HEK293 (cell line): ENCODE measurements around the gene ERBB4.

Experiments used
- CTCF ChIA-PET: fragments of 350-600 bp; formaldehyde crosslinking; extraction: SDS; loops from one replicate; lab custom pipeline; 2021; ENCODE audit warnings: antibody characterized with exemption; lab: Yijun Ruan, JAX
- POLR2A ChIA-PET: fragments of 300-600 bp; formaldehyde crosslinking; extraction: SDS; loops from one replicate; lab custom pipeline; 2020; ENCODE audit warnings: antibody characterized with exemption, inconsistent platforms; lab: Yijun Ruan, JAX
- H3K27ac ChIP-seq: fragments of 200-500 bp; sonication (Bioruptor generic); 2 replicates; pipeline ENCODE4 v1.5.1; 2014; ENCODE audit warnings: low read depth, low read length, control low read depth, inconsistent platforms; ENCODE audit errors: extremely low read depth
- H3K36me3 ChIP-seq, 2 experiments: fragments of 200-500 bp in 1 of 2; sonication (Bioruptor generic) in 1 of 2; 1 replicate in 1 of 2; 2 replicates in 1 of 2; pipeline ENCODE4 v1.5.1; 2014 to 2017; ENCODE audit warnings: inconsistent platforms in 2 of 2, low read length in 2 of 2; ENCODE audit not compliant: control insufficient read depth in 2 of 2, insufficient read depth in 1 of 2
- H3K4me1 ChIP-seq: fragments of 200-500 bp; sonication (Bioruptor generic); 2 replicates; pipeline ENCODE4 v1.5.1; 2014; ENCODE audit warnings: mild to moderate bottlenecking, low read length, inconsistent platforms; ENCODE audit not compliant: control insufficient read depth, insufficient read depth
- H3K4me3 ChIP-seq: 2 replicates; pipeline ENCODE4 v1.5.1; 2011; ENCODE audit warnings: low read depth, mild to moderate bottlenecking, control low read depth, low read length, moderate library complexity
- H3K9me3 ChIP-seq: fragments of 200-500 bp; sonication (Bioruptor generic); 2 replicates; pipeline ENCODE4 v1.5.1; 2014; ENCODE audit warnings: low read depth, low read length, inconsistent platforms; ENCODE audit not compliant: control insufficient read depth, insufficient read depth
- BCL11A ChIP-seq: fragments of 450-650 bp; formaldehyde crosslinking; IDR thresholded peaks from 2 replicates; pipeline ENCODE4 v1.5.1; 2016; ENCODE audit warnings: low read depth, missing biosample characterization, missing genetic modification characterization
- GLI2 ChIP-seq: fragments of 450-650 bp; formaldehyde crosslinking; IDR thresholded peaks from 2 replicates; pipeline ENCODE4; 2017; ENCODE audit warnings: missing biosample characterization, missing genetic modification characterization, low read depth, borderline replicate concordance
- HOXC10 ChIP-seq: sonication (generic); formaldehyde crosslinking; IDR thresholded peaks from 2 replicates; pipeline ENCODE4 v1.8.1; 2023; ENCODE audit warnings: mild to moderate bottlenecking, missing genetic modification reagents
- OSR2 ChIP-seq: fragments of 450-650 bp; formaldehyde crosslinking; IDR thresholded peaks from 2 replicates; pipeline ENCODE4 v1.5.1; 2016; ENCODE audit warnings: missing biosample characterization, missing genetic modification characterization
- SETDB1 ChIP-seq: IDR thresholded peaks from one replicate; pipeline ENCODE4 v1.6.1; 2017; ENCODE audit warnings: mild to moderate bottlenecking, low read length, moderate library complexity, mixed read lengths; ENCODE audit not compliant: insufficient read length
- TRIM28 ChIP-seq: IDR thresholded peaks from 2 replicates; pipeline ENCODE4 v1.6.1; 2011; ENCODE audit warnings: low read length, control low read depth, borderline replicate concordance
- ZFP3 ChIP-seq: fragments of 450-650 bp; formaldehyde crosslinking; IDR thresholded peaks from 2 replicates; pipeline ENCODE4 v1.5.1; 2016; ENCODE audit warnings: low read depth, missing biosample characterization, missing genetic modification characterization
- ZNF132 ChIP-seq: fragments of 450-650 bp; formaldehyde crosslinking; IDR thresholded peaks from 2 replicates; pipeline ENCODE4 v1.5.1; 2017; ENCODE audit warnings: missing biosample characterization, missing genetic modification characterization, borderline replicate concordance
- ZNF133 ChIP-seq: fragments of 450-650 bp; formaldehyde crosslinking; IDR thresholded peaks from 2 replicates; pipeline ENCODE4 v1.5.1; 2016; ENCODE audit warnings: missing biosample characterization, missing genetic modification characterization
- ZNF138 ChIP-seq: fragments of 450-650 bp; formaldehyde crosslinking; IDR thresholded peaks from 2 replicates; pipeline ENCODE4 v1.5.1; 2016; ENCODE audit warnings: missing biosample characterization, missing genetic modification characterization, borderline replicate concordance
- ZNF19 ChIP-seq: fragments of 450-650 bp; formaldehyde crosslinking; IDR thresholded peaks from 2 replicates; pipeline ENCODE4; 2016; ENCODE audit warnings: missing biosample characterization, missing genetic modification characterization, low read depth
- ZNF23 ChIP-seq: fragments of 450-650 bp; formaldehyde crosslinking; IDR thresholded peaks from 2 replicates; pipeline ENCODE4 v1.5.1; 2016; ENCODE audit warnings: missing biosample characterization, missing genetic modification characterization, borderline replicate concordance
- ZNF292 ChIP-seq: fragments of 450-650 bp; formaldehyde crosslinking; IDR thresholded peaks from 2 replicates; pipeline ENCODE4 v1.5.1; 2016; ENCODE audit warnings: low read depth, missing biosample characterization, missing genetic modification characterization, borderline replicate concordance
- ZNF394 ChIP-seq: fragments of 450-650 bp; formaldehyde crosslinking; IDR thresholded peaks from 2 replicates; pipeline ENCODE4 v1.5.1; 2016; ENCODE audit warnings: missing biosample characterization, missing genetic modification characterization, mild to moderate bottlenecking, moderate library complexity, borderline replicate concordance
- ZNF510 ChIP-seq: fragments of 450-650 bp; formaldehyde crosslinking; IDR thresholded peaks from 2 replicates; pipeline ENCODE4 v1.5.1; 2018; ENCODE audit warnings: mild to moderate bottlenecking, missing genetic modification characterization, missing biosample characterization; ENCODE audit not compliant: insufficient replicate concordance
- ZNF585B ChIP-seq: fragments of 450-650 bp; formaldehyde crosslinking; IDR thresholded peaks from 2 replicates; pipeline ENCODE4 v1.5.1; 2016; ENCODE audit warnings: missing biosample characterization, missing genetic modification characterization
- ZNF654 ChIP-seq: fragments of 450-650 bp; formaldehyde crosslinking; IDR thresholded peaks from 2 replicates; pipeline ENCODE4 v1.5.1; 2016; ENCODE audit warnings: low read depth, missing biosample characterization, missing genetic modification characterization
- ZNF664 ChIP-seq: fragments of 450-650 bp; formaldehyde crosslinking; IDR thresholded peaks from 2 replicates; pipeline ENCODE4 v1.5.1; 2016; ENCODE audit warnings: missing biosample characterization, missing genetic modification characterization
- ZNF785 ChIP-seq: fragments of 450-650 bp; formaldehyde crosslinking; IDR thresholded peaks from 2 replicates; pipeline ENCODE4 v1.5.1; 2016; ENCODE audit warnings: missing biosample characterization, missing genetic modification characterization
- TF ChIP-seq, protein P1 (sequence below): fragments of 450-650 bp; formaldehyde crosslinking; IDR thresholded peaks from 2 replicates; pipeline ENCODE4 v1.5.1; 2016; ENCODE audit warnings: missing biosample characterization, missing genetic modification characterization
- TF ChIP-seq, protein P2 (sequence below): fragments of 450-650 bp; formaldehyde crosslinking; IDR thresholded peaks from 2 replicates; pipeline ENCODE4 v1.5.1; 2016; ENCODE audit warnings: missing biosample characterization, missing genetic modification characterization
- TF ChIP-seq, protein P3 (sequence below): fragments of 450-650 bp; formaldehyde crosslinking; IDR thresholded peaks from 2 replicates; pipeline ENCODE4 v1.5.1; 2016; ENCODE audit warnings: missing biosample characterization, missing genetic modification characterization
- TF ChIP-seq, protein P4 (sequence below): fragments of 450-650 bp; formaldehyde crosslinking; IDR thresholded peaks from 2 replicates; pipeline ENCODE4 v1.5.1; 2016; ENCODE audit warnings: missing biosample characterization, missing genetic modification characterization, borderline replicate concordance
- TF ChIP-seq, protein P5 (sequence below): fragments of 450-650 bp; formaldehyde crosslinking; IDR thresholded peaks from 2 replicates; pipeline ENCODE4; 2016; ENCODE audit warnings: missing biosample characterization, missing genetic modification characterization
- TF ChIP-seq, protein P6 (sequence below): fragments of 450-650 bp; formaldehyde crosslinking; IDR thresholded peaks from 2 replicates; pipeline ENCODE4 v1.5.1; 2016; ENCODE audit warnings: missing biosample characterization, missing genetic modification characterization

ERBB4 gene

DNA sequence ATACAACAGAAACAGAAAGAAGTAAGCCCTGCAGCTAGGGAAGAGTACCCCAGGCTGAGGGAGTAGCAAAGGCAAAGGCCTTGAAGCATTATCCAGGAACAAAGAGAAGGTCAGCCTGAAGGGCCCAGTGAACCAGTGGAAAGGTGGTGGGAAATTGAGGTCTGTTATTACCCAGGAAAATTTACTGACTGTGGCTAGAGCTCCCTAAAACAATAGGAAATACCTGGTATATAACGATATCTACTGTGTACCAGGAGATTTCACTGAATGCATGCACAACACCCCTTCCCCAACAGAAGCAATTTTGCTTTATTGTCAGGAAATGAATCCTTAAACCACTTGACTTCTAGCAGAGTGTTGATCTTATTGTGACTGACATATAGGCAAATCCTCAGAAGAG, 365.3 kb downstream of the ERBB4 start:
- Histone ChIP-seq H3K4me1 (peaks cover 6% of the 10 kb centered on the region), H3K9me3 (no peaks in the 10 kb centered on the region), H3K4me3 (no peak overlapping the region), H3K27ac (no peak overlapping the region; the same call in 1 of the 2 replicates), H3K36me3 (no peaks in the 10 kb centered on the region)
- CTCF ChIA-PET = no interaction called here
- TF ChIP-seq HOXC10 (CRISPR knock-in tag) = no peak
- 0 out of 2 replicates have a peak, but pooled peaks have one; percentile 26 for TF ChIP-seq ZNF394 (tag by site-specific recombination)
- TF ChIP-seq, all 188 proteins: peak for 1
- POLR2A ChIA-PET = interaction anchor here (0.6 kb wide), 1 partner anchor 160 kb away, joined by 4 read pairs; no protein-coding TSS in a partner anchor

DNA sequence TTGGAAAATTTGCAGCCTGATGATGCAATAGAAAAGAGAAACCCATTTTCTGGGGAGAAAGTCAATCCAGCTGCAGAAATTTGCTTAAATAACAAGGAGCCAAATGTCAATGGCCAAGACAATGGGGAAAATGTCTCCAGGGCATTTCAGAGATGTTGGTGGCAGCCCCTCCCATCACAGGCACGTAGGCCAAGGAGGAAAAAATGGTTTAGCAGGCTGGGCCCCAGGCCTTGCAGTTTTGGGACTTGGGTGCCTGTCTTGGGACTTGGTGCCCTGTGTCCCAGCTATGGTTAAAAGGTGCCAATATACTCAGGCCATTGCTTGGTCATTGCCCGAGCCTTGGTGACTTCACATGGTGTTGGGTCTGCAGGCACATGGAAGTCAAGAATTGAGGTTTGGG, 368.2 kb downstream of the ERBB4 start:
- POLR2A ChIA-PET = no interaction called here
- H3K27ac ChIP-seq = no peak overlapping the region
- H3K36me3 ChIP-seq = no peaks in the 10 kb centered on the region
- TF ChIP-seq ZNF664 (no peak), ZNF785 (tag by site-specific recombination) (no peak), ZNF133 (tag by site-specific recombination) (no peak), ZNF292 (tag by site-specific recombination) (no peak), SETDB1 (peak; percentile 21), ZNF138 (tag by site-specific recombination) (no peak), TRIM28 (peak; percentile 21; the same call in 1 of the 2 replicates), ZNF132 (tag by site-specific recombination) (no peak), GLI2 (no peak), ZFP3 (tag by site-specific recombination) (no peak), ZNF585B (peak; percentile 93), ZNF23 (tag by site-specific recombination) (no peak), BCL11A (tag by site-specific recombination) (no peak)
- TF ChIP-seq, protein P1, sequence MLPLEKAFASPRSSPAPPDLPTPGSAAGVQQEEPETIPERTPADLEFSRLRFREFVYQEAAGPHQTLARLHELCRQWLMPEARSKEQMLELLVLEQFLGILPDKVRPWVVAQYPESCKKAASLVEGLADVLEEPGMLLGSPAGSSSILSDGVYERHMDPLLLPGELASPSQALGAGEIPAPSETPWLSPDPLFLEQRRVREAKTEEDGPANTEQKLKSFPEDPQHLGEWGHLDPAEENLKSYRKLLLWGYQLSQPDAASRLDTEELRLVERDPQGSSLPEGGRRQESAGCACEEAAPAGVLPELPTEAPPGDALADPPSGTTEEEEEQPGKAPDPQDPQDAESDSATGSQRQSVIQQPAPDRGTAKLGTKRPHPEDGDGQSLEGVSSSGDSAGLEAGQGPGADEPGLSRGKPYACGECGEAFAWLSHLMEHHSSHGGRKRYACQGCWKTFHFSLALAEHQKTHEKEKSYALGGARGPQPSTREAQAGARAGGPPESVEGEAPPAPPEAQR = no peak
- TF ChIP-seq, protein P2, sequence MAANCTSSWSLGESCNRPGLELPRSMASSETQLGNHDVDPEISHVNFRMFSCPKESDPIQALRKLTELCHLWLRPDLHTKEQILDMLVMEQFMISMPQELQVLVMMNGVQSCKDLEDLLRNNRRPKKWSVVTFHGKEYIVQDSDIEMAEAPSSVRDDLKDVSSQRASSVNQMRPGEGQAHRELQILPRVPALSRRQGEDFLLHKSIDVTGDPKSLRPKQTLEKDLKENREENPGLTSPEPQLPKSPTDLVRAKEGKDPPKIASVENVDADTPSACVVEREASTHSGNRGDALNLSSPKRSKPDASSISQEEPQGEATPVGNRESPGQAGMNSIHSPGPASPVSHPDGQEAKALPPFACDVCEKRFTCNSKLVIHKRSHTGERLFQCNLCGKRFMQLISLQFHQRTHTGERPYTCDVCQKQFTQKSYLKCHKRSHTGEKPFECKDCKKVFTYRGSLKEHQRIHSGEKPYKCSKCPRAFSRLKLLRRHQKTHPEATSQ (tag by site-specific recombination) = no peak
- TF ChIP-seq, protein P3, sequence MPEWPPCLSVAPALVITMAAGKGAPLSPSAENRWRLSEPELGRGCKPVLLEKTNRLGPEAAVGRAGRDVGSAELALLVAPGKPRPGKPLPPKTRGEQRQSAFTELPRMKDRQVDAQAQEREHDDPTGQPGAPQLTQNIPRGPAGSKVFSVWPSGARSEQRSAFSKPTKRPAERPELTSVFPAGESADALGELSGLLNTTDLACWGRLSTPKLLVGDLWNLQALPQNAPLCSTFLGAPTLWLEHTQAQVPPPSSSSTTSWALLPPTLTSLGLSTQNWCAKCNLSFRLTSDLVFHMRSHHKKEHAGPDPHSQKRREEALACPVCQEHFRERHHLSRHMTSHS (tag by site-specific recombination) = no peak
- TF ChIP-seq, all 188 proteins: peak for 3
- Histone ChIP-seq H3K4me1 (no peaks in the 10 kb centered on the region; the same call in 1 of the 2 replicates), H3K9me3 (no peaks in the 10 kb centered on the region), H3K4me3 (no peak overlapping the region)
- CTCF ChIA-PET = no interaction called here

DNA sequence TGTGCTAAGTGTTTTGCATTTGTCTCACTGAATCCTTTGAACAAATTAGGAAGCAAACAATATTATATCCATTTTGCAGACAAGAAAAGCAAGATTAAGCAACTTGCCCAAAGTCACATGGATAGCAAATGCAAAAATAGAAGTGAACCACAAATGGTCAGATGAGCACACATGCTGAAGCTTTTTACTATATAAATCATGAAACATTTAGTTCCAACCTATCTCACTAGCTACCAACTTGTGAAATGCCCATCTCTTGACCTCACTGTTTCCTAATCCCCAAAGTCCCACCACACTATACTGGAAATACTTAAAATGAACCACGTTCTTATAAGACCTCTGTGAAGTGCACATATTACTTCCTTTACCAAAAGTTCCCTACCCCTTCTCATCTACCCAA, 380.5 kb downstream of the ERBB4 start:
- POLR2A ChIA-PET = no interaction called here
- peaks cover 3% of the 10 kb centered on the region; the same call in 1 of the 2 replicates for H3K4me1 ChIP-seq
- H3K36me3 ChIP-seq = no peaks in the 10 kb centered on the region
- no peak overlapping the region for H3K27ac ChIP-seq
- CTCF ChIA-PET = no interaction called here
- no peaks in the 10 kb centered on the region for H3K9me3 ChIP-seq
- no peak overlapping the region for H3K4me3 ChIP-seq
- no peak for TF ChIP-seq ZNF19 (tag by site-specific recombination)
- TF ChIP-seq, protein P4, sequence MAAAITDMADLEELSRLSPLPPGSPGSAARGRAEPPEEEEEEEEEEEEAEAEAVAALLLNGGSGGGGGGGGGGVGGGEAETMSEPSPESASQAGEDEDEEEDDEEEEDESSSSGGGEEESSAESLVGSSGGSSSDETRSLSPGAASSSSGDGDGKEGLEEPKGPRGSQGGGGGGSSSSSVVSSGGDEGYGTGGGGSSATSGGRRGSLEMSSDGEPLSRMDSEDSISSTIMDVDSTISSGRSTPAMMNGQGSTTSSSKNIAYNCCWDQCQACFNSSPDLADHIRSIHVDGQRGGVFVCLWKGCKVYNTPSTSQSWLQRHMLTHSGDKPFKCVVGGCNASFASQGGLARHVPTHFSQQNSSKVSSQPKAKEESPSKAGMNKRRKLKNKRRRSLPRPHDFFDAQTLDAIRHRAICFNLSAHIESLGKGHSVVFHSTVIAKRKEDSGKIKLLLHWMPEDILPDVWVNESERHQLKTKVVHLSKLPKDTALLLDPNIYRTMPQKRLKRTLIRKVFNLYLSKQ = no peak
- no peak for TF ChIP-seq OSR2 (tag by site-specific recombination)
- TF ChIP-seq ZNF654 = no peak
- TF ChIP-seq, protein P5, sequence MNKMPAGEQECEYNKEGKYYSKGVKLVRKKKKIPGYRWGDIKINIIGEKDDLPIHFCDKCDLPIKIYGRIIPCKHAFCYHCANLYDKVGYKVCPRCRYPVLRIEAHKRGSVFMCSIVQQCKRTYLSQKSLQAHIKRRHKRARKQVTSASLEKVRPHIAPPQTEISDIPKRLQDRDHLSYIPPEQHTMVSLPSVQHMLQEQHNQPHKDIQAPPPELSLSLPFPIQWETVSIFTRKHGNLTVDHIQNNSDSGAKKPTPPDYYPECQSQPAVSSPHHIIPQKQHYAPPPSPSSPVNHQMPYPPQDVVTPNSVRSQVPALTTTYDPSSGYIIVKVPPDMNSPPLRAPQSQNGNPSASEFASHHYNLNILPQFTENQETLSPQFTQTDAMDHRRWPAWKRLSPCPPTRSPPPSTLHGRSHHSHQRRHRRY (tag by site-specific recombination) = no peak
- no peak for TF ChIP-seq ZNF510 (tag by site-specific recombination)
- TF ChIP-seq, protein P6, sequence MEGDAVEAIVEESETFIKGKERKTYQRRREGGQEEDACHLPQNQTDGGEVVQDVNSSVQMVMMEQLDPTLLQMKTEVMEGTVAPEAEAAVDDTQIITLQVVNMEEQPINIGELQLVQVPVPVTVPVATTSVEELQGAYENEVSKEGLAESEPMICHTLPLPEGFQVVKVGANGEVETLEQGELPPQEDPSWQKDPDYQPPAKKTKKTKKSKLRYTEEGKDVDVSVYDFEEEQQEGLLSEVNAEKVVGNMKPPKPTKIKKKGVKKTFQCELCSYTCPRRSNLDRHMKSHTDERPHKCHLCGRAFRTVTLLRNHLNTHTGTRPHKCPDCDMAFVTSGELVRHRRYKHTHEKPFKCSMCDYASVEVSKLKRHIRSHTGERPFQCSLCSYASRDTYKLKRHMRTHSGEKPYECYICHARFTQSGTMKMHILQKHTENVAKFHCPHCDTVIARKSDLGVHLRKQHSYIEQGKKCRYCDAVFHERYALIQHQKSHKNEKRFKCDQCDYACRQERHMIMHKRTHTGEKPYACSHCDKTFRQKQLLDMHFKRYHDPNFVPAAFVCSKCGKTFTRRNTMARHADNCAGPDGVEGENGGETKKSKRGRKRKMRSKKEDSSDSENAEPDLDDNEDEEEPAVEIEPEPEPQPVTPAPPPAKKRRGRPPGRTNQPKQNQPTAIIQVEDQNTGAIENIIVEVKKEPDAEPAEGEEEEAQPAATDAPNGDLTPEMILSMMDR (tag by site-specific recombination) = no peak
